ENCODE measurements around the gene OTOA.

GRCh38 chr16:21642861-21643260 lies 20.9 kb upstream of the OTOA start:
- TF ChIP-seq CTCF (IDR thresholded peaks at IDR 0.05) (no peak), POLR2A (IDR thresholded peaks at IDR 0.05) (no peak), POLR2AphosphoS5 (IDR thresholded peaks at IDR 0.05) (no peak), EP300 (IDR thresholded peaks at IDR 0.05) (no peak)

Measured in stomach (tissue), 4 donors.